ENCODE measurements around the gene NUMA1. TPM values are rescaled to one million over a fixed set of nuclear protein-coding genes. Genes with fewer than 3 reads are reported as not detected.
A peak's percentile ranks its signal among the peaks of the same experiment; 100 is the strongest.

Gene NUMA1
- total and polyA plus RNA-seq, 2 of the 8 experiments (the other 6 are each of a cell fraction or from before 2014, with no cell fraction given): 101 to 107 TPM

DNA sequence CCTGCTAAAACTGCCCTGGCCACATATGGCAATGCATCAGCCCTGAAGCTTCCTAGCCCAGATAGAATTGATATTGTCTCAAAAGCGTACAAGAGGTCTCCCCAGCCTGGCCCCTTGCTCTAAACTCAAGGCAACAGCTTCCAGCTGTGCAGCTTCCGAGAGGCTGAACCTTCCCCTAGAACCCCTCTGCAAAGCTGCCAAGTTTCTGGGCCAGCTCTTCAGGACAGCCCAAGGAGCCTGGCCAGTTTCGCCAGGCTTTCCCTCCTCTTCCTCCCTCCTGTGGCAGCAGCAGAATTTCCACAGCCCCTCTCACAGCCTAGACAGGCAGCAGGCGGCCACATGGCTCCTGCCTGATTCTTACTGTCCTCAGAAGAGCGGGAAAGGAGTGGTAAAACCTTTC lies 34.5 kb downstream of the NUMA1 start:
- Histone ChIP-seq H2BK120ac (replicated peaks; ENCODE audit: low read depth, low read length) (no peak overlapping the region), H3K23ac (ENCODE audit: insufficient read length) (no peak overlapping the region), H3K4me2 (ENCODE audit: insufficient read depth in 1 of 2, low read depth in 2 of 2, low read length in 2 of 2) (no peak overlapping the region), H3K18ac (ENCODE audit: extremely low read depth, low read length) (no peak overlapping the region), H3K23me2 (ENCODE audit: low read depth, low read length) (peaks cover 5% of the 10 kb centered on the region; the same call in 1 of the 2 replicates), H4K20me1 (replicated peaks in 1 of 2; ENCODE audit: control insufficient read depth in 1 of 2, insufficient read depth in 2 of 2, low read length in 2 of 2) (peaks cover 0 to 5% of the 10 kb centered on the region in 2 experiments), H3K27ac (ENCODE audit: low read depth, low read length) (no peak overlapping the region), H4K5ac (ENCODE audit: insufficient read length, low read depth, low read length) (no peak overlapping the region), H3K79me2 (ENCODE audit: control insufficient read depth in 1 of 2, insufficient read depth in 2 of 2, low read length in 2 of 2) (peaks cover 0 to 59% of the 10 kb centered on the region in 2 experiments; a peak in 2 of 4 replicates), H3K9me3 (ENCODE audit: insufficient read depth in 2 of 2, low read depth in 1 of 2, low read length in 1 of 2) (no peaks in the 10 kb centered on the region), H2BK20ac (ENCODE audit: low read length) (no peak overlapping the region), H3K14ac (ENCODE audit: insufficient read length) (no peak overlapping the region), H4K8ac (ENCODE audit: extremely low read depth, insufficient read depth, low read length) (peak overlapping the region; percentile 91), H2BK5ac (ENCODE audit: low read depth, low read length) (no peak overlapping the region), H2BK15ac (ENCODE audit: low read length) (no peak overlapping the region), H3K79me1 (ENCODE audit: low read depth, low read length) (peaks cover 4% of the 10 kb centered on the region), H3K27me3 (replicated peaks in 1 of 4; ENCODE audit: control insufficient read depth in 3 of 4, extremely low read depth in 1 of 4, insufficient read depth in 3 of 4, low read length in 3 of 4) (no peaks in the 10 kb centered on the region), H3K4me1 (replicated peaks in 1 of 4; ENCODE audit: control insufficient read depth in 3 of 4, insufficient read depth in 4 of 4, low read length in 3 of 4) (peaks cover 3 to 16% (median 14%) of the 10 kb centered on the region in 4 experiments), H3K4me3 (ENCODE audit: extremely low read depth in 1 of 4, insufficient read depth in 2 of 4, low read depth in 3 of 4, low read length in 4 of 4) (no peak overlapping the region), H3K36me3 (ENCODE audit: control insufficient read depth in 2 of 4, insufficient read depth in 4 of 4, low read length in 3 of 4) (no peaks in the 10 kb centered on the region; a peak in 1 of 8 replicates), H2BK12ac (ENCODE audit: low read depth, low read length) (no peak overlapping the region), H3K56ac (replicated peaks; ENCODE audit: insufficient read length, low read depth, low read length) (no peak overlapping the region), H2AFZ (ENCODE audit: low read length) (no peak overlapping the region), H3K9ac (replicated peaks in 1 of 4; ENCODE audit: extremely low read depth in 1 of 4, low read depth in 3 of 4, low read length in 3 of 4) (no peak overlapping the region), H3K4ac (replicated peaks; ENCODE audit: insufficient read length, low read depth, low read length) (no peak overlapping the region), H4K91ac (replicated peaks; ENCODE audit: insufficient read length, low read length) (no peak overlapping the region), H2AK5ac (ENCODE audit: low read depth, low read length) (no peak overlapping the region)
- FAIRE-seq: no peak
- ChIA-PET POLR2A (ENCODE audit: partially characterized antibody) (interaction anchor here (0.5 to 1.5 kb wide), 3 partner anchors 13 to 44 kb away, joined by 3 to 6 read pairs (median 3); no protein-coding TSS in a partner anchor), CTCF (ENCODE audit: partially characterized antibody) (interaction anchor here (1.1 to 3.2 kb wide), 4 partner anchors 10 to 45 kb away, joined by 4 to 18 read pairs (median 7); no protein-coding TSS in a partner anchor)
- no peak for DNase-seq (ENCODE audit: low read depth in 1 of 2, low spot score in 2 of 2)
- 82% methylated on average over 5 of the region's 5 CpGs; no CpG with 5 or more reads in 1 of the 2 experiments for WGBS, 2 experiments (ENCODE audit: extremely low coverage in 1 of 2, insufficient coverage in 1 of 2, insufficient read length in 1 of 2, insufficient replicate concordance in 2 of 2, low coverage in 1 of 2, low lambda C conversion rate in 2 of 2, missing lambda C conversion rate in 1 of 2)
- no peak for TF ChIP-seq HDAC6 (IDR thresholded peaks at IDR 0.05; ENCODE audit: low read depth, low read length)
- TF ChIP-seq, protein P1, sequence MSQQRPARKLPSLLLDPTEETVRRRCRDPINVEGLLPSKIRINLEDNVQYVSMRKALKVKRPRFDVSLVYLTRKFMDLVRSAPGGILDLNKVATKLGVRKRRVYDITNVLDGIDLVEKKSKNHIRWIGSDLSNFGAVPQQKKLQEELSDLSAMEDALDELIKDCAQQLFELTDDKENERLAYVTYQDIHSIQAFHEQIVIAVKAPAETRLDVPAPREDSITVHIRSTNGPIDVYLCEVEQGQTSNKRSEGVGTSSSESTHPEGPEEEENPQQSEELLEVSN (IDR thresholded peaks at IDR 0.05): peak; percentile 52; the same call in 1 of the 2 replicates
- TF ChIP-seq TEAD4 (IDR thresholded peaks at IDR 0.05; ENCODE audit: low read depth, low read length): no peak
- TF ChIP-seq, protein P2, sequence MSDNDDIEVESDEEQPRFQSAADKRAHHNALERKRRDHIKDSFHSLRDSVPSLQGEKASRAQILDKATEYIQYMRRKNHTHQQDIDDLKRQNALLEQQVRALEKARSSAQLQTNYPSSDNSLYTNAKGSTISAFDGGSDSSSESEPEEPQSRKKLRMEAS (IDR thresholded peaks at IDR 0.05): 0 out of 2 replicates have a peak, but pooled peaks have one; percentile 29
- TF ChIP-seq SP4 (IDR thresholded peaks at IDR 0.05; ENCODE audit: low read length): no peak
